AG04449 (cell line): Measurements from ENCODE around the gene CNN1.

Experiments
- CTCF ChIA-PET: fragments of 350-600 bp; formaldehyde crosslinking; extraction: SDS; loops from one replicate; lab custom pipeline; 2021; ENCODE audit warnings: antibody characterized with exemption; lab: Yijun Ruan, JAX
- POLR2A ChIA-PET: fragments of 400-600, 350-600 bp; formaldehyde crosslinking; extraction: SDS; loops from one replicate; lab custom pipeline; 2020; ENCODE audit warnings: antibody characterized with exemption, inconsistent platforms; lab: Yijun Ruan, JAX
- DNase-seq: peaks from one replicate; pipeline ENCODE4 v3.0.0-alpha.2; 2010; ENCODE audit warnings: low read depth, low spot score
- H3K4me3 ChIP-seq: 2 replicates; pipeline ENCODE4 v1.5.1; 2011; ENCODE audit warnings: low read depth, mild to moderate bottlenecking, control low read depth, low read length
- TF ChIP-seq, protein P1 (sequence below): IDR thresholded peaks from one replicate; pipeline ENCODE4 v1.5.1; 2011; ENCODE audit warnings: mild to moderate bottlenecking, moderate library complexity, low read length, control low read depth, inconsistent platforms; ENCODE audit not compliant: insufficient read depth; ENCODE audit errors: missing control alignments

The CNN1 gene

DNA sequence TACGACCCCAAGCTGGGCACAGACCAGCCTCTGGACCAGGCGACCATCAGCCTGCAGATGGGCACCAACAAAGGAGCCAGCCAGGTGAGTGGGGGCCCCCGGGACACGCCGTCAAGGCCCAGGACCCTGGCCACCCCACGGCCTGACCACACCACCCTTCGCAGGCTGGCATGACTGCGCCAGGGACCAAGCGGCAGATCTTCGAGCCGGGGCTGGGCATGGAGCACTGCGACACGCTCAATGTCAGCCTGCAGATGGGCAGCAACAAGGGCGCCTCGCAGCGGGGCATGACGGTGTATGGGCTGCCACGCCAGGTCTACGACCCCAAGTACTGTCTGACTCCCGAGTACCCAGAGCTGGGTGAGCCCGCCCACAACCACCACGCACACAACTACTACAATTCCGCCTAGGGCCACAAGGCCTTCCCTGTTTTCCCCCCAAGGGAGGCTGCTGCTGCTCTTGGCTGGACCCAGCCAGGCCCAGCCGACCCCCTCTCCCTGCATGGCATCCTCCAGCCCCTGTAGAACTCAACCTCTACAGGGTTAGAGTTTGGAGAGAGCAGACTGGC is 10.8 kb downstream of the CNN1 start:
- DNase-seq: no peak
- TF ChIP-seq, protein P1, sequence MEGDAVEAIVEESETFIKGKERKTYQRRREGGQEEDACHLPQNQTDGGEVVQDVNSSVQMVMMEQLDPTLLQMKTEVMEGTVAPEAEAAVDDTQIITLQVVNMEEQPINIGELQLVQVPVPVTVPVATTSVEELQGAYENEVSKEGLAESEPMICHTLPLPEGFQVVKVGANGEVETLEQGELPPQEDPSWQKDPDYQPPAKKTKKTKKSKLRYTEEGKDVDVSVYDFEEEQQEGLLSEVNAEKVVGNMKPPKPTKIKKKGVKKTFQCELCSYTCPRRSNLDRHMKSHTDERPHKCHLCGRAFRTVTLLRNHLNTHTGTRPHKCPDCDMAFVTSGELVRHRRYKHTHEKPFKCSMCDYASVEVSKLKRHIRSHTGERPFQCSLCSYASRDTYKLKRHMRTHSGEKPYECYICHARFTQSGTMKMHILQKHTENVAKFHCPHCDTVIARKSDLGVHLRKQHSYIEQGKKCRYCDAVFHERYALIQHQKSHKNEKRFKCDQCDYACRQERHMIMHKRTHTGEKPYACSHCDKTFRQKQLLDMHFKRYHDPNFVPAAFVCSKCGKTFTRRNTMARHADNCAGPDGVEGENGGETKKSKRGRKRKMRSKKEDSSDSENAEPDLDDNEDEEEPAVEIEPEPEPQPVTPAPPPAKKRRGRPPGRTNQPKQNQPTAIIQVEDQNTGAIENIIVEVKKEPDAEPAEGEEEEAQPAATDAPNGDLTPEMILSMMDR: no peak
- no peak overlapping the region for H3K4me3 ChIP-seq
- ChIA-PET POLR2A (no interaction called here), CTCF (interaction anchor here (0.7 kb wide), 1 partner anchor 11 kb away, joined by 3 read pairs; no protein-coding TSS in a partner anchor)

DNA sequence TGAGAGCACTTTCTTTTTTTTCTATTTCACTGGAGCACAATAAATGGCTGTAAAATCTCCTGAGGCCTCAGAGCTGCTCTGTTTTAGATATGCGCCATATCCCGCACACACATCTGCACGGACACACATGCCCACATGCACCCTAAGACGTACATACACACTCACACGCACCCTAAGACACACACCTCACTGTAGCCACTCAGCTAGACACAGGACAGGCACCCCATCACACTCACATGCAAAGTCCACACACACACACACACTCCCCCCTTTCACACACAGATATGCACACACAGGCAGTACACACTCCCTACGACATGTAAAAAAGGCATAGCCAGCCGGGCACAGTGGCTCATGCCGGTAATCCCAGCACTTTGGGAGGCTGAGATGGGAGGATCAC is 11.6 kb downstream of the CNN1 start:
- POLR2A ChIA-PET: no interaction called here
- no peak overlapping the region for H3K4me3 ChIP-seq
- CTCF ChIA-PET: no interaction called here
- TF ChIP-seq, protein P1: no peak
- DNase-seq: no peak

DNA sequence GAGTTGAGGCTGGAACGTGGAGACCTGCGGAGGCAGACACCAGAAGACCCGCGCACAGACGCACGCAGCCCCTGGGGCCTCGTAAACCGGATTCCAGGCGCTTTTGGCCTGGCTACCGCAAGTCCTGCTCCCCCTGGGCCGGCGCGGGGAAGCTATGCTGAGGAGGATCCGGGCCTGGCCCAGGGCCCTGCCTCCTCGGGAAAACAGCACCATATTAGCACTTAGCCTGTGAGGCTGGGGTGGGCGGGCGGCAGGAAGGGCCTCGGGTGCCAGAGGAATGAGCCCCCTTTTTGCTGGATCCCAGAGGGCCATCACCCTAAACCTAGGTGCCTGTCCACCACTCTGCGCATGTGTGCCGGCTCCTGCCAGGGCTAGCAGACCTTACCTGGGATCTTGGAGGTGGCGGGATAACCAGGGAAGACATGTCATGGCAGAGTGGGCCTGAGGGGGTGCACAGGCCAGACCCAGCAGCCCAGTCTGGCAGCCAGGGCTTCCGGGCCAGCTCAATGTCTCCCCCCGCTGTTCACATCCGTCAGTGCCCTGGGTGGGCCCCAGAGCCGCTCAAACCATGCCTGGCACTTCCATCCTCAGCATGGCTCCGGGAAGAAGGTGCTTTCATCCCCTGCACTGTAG is 13.1 kb downstream of the CNN1 start:
- ChIA-PET POLR2A (interaction anchor here (1.2 kb wide), 1 partner anchor 10 kb away, joined by 5 read pairs; no protein-coding TSS in a partner anchor), CTCF (interaction anchor here (0.6 to 2.3 kb wide), 5 partner anchors 10 to 258 kb away, joined by 3 to 13 read pairs (median 7); partner anchors contain the start of gene CNN1)
- TF ChIP-seq, protein P1: peak; percentile 68
- no peak overlapping the region for H3K4me3 ChIP-seq
- DNase-seq: no peak

DNA sequence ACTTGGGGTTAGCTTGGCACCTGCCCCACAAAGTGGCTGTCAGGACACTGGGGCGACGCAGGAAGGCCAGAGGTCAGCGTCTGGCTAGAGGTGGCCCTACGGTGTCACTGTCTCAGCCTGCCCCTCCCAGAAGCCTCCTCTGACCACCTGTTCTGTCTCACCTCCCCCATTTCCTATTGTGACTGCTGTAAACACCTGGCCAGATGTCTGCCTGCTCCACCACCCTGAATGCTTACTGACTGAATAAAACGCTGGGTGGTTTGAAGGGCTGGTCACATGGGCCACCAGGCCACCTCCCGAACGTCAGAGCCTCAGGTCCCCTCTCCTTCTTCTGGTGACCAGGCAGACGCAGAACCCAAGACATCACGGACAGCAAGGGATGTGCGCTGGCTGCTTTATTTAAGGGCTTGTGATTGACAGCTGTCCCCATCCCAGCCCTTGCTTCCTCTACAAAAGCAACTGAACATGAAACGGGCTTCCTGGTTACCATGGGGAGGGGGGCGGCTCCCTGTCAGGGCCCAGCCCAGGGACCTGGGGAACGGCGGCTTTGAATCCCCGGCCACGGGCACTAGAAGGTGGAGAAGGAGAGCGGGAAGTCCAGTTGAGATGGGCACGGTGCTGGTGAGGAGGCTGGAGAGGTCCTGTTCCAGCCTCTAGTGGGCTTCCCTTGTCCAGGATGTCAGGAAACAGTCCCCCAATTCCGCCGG is 14.2 kb downstream of the CNN1 start:
- ChIA-PET CTCF (interaction anchor here (1.2 to 2.3 kb wide), 3 partner anchors 8 to 259 kb away, joined by 3 to 13 read pairs (median 8); no protein-coding TSS in a partner anchor), POLR2A (no interaction called here)
- TF ChIP-seq, protein P1: no peak
- no peak overlapping the region for H3K4me3 ChIP-seq
- DNase-seq: no peak

DNA sequence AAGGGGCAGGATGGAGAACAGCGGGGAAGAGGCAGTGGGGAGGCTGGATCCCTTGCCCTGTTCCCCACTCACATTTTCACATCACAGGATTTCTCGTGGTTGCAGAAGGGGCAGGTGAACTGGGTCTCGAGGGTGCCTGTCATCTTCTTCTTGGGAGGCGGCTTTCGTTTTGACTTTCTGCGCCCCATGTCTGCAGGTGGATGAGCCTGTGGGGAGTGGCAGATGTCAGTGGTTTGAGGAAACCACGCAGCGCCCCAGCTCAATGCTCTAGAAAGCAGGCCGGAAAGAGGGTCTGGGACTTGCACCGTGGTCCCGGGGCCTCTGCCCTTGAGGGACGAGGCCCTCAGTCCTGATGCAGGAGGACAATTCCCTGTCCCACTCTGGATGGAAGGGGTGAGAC is 15.5 kb downstream of the CNN1 start:
- DNase-seq: no peak
- no peak overlapping the region for H3K4me3 ChIP-seq
- ChIA-PET POLR2A (no interaction called here), CTCF (interaction anchor here (1.0 kb wide), 1 partner anchor 18 kb away, joined by 3 read pairs; no protein-coding TSS in a partner anchor)
- TF ChIP-seq, protein P1: no peak

DNA sequence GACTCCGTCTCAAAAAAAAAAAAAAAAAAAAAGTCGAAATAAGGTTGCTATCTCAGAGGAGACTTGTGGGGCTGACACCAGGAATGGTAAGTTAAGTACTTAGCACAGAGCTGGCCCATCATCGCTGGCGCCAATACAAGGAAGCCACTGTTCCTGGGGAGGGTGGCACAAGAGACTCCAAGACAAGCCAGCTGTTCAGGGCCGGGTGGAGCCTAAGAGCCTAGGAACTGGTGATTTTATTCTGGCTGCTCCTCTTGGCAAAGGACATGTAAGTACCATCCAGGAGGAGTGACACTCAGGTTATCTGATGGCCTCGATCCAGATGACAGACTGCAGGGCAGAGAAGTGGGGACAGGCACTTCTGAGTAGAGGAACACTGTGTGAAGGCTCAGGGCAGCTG is 16.6 kb downstream of the CNN1 start:
- DNase-seq: no peak
- CTCF ChIA-PET: interaction anchor here (2.3 kb wide), 1 partner anchor 19 kb away, joined by 12 read pairs; no protein-coding TSS in a partner anchor
- POLR2A ChIA-PET: no interaction called here
- no peak overlapping the region for H3K4me3 ChIP-seq
- TF ChIP-seq, protein P1: no peak
